IPS DF 6.9 (cell line): ENCODE results near the gene HBM.
"Not testable (repeated sequence)": the region's sequence is repeated elsewhere in the genome, so short reads cannot be mapped to it uniquely, and the experiment has no call there.

Experiments used
- DNase-seq: peaks from one replicate; pipeline ENCODE4 v3.0.0-alpha.2; 2013; ENCODE audit warnings: low read depth, low spot score
- H3K27ac ChIP-seq: one replicate; pipeline ENCODE4 v1.5.1; 2013; ENCODE audit warnings: low read length, control low read depth
- H3K27me3 ChIP-seq: 2 replicates; pipeline ENCODE4 v1.6.1; 2013; ENCODE audit warnings: mild to moderate bottlenecking, low read length; ENCODE audit not compliant: control insufficient read depth, insufficient read depth
- H3K36me3 ChIP-seq: 2 replicates; pipeline ENCODE4 v1.6.1; 2013; ENCODE audit warnings: low read length; ENCODE audit not compliant: control insufficient read depth, insufficient read depth
- H3K4me1 ChIP-seq: 2 replicates; pipeline ENCODE4 v1.6.1; 2013; ENCODE audit warnings: low read length; ENCODE audit not compliant: control insufficient read depth, insufficient read depth
- H3K4me3 ChIP-seq: 2 replicates; pipeline ENCODE4 v1.5.1; 2013; ENCODE audit warnings: mild to moderate bottlenecking, low read length
- H3K9me3 ChIP-seq: 2 replicates; pipeline ENCODE4 v1.6.1; 2013; ENCODE audit warnings: low read length, inconsistent platforms; ENCODE audit not compliant: control insufficient read depth, insufficient read depth
- whole genome bisulfite sequencing: extraction: QIAGEN DNeasy Blood & Tissue Kit; methylation state at CpG from one replicate; pipeline ENCODE4 v1.1.7; 2013; ENCODE audit warnings: mixed read lengths, missing lambda C conversion rate; ENCODE audit not compliant: insufficient read length, insufficient coverage; 5-methylcytosine and 5-hydroxymethylcytosine counted together

HBM gene

DNA sequence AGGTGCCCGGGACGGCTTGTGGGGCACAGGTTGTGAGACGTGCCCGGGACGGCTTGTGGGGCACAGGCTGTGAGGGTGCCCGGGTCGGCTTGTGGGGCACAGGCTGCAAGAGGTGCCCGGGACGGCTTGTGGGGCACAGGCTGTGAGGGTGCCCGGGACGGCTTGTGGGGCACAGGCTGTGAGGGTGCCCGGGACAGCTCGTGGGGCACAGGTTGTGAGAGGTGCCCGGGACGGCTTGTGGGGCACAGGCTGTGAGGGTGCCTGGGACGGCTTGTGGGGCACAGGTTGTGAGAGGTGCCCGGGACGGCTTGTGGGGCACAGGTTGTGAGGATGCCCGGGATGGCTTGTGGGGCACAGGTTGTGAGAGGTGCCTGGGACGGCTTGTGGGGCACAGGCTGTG, 5.5 kb upstream of the HBM start:
- WGBS, result no CpG with 5 or more reads among the region's 20 CpGs
- H3K27me3 ChIP-seq, result not testable (repeated sequence)

DNA sequence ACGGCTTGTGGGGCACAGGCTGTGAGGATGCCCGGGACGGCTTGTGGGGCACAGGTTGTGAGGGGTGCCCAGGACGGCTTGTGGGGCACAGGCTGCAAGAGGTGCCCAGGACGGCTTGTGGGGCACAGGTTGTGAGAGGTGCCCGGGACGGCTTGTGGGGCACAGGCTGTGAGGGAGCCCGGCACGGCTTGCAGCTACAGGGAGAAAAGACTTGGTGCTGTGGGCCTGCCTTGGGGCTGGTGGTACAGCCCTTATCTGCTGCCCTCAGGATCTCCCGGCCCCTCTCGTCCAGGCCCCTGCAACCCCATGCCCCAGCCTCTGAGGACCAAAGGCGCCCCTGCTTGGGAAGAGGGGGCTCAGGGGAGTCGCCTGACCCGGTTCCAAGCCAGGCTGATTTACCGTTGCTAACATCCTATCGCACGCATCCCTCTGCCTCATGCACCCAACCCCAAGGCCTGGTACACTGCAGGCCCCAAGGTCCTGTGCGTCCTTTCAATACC, 5.0 kb upstream of the HBM start:
- no peaks in the 10 kb centered on the region for H3K36me3 ChIP-seq
- H3K27ac ChIP-seq, result no peak overlapping the region
- DNase-seq, result no peak
- 0 out of 2 replicates have a peak, but pooled peaks cover 3% of the 10 kb centered on the region for H3K4me1 ChIP-seq
- H3K9me3 ChIP-seq, result no peaks in the 10 kb centered on the region
- H3K27me3 ChIP-seq, result peaks cover 10% of the 10 kb centered on the region
- whole genome bisulfite sequencing, result no CpG with 5 or more reads among the region's 18 CpGs
- no peak overlapping the region for H3K4me3 ChIP-seq

More for the DNA sequence above, 5.5 kb upstream of the HBM start:
- not testable (repeated sequence) for H3K4me1 ChIP-seq, DNase-seq, H3K27ac ChIP-seq, H3K4me3 ChIP-seq, H3K36me3 ChIP-seq, H3K9me3 ChIP-seq

GRCh38 chr16:162271-162991, 3.3 kb upstream of the HBM start:
- peaks cover 27% of the 10 kb centered on the region for H3K27me3 ChIP-seq
- 100% methylated on average over 1 of the region's 13 CpGs for WGBS
- H3K36me3 ChIP-seq, result no peaks in the 10 kb centered on the region
- no peak overlapping the region for H3K27ac ChIP-seq
- H3K4me1 ChIP-seq, result peaks cover 10% of the 10 kb centered on the region
- H3K9me3 ChIP-seq, result no peaks in the 10 kb centered on the region
- H3K4me3 ChIP-seq, result no peak overlapping the region
- no peak for DNase-seq

- no CpG with 5 or more reads among the region's 10 CpGs for WGBS
- not testable (repeated sequence) for H3K36me3 ChIP-seq, DNase-seq
Measured at GRCh38 chr16:163139-163538, 2.6 kb upstream of the HBM start.

GRCh38 chr16:163696-164095, 2.1 kb upstream of the HBM start:
- not testable (repeated sequence) for DNase-seq, H3K9me3 ChIP-seq, H3K4me3 ChIP-seq, H3K36me3 ChIP-seq, H3K27ac ChIP-seq
- Histone ChIP-seq H3K27me3 (peaks cover 36% of the 10 kb centered on the region), H3K4me1 (peaks cover 10% of the 10 kb centered on the region)
- WGBS, result no CpG with 5 or more reads among the region's 3 CpGs

More at GRCh38 chr16:163139-163538, 2.6 kb upstream of the HBM start:
- Histone ChIP-seq H3K27me3 (peaks cover 33% of the 10 kb centered on the region), H3K4me1 (peaks cover 10% of the 10 kb centered on the region)
- H3K9me3 ChIP-seq, H3K27ac ChIP-seq, H3K4me3 ChIP-seq: not testable (repeated sequence)

DNA sequence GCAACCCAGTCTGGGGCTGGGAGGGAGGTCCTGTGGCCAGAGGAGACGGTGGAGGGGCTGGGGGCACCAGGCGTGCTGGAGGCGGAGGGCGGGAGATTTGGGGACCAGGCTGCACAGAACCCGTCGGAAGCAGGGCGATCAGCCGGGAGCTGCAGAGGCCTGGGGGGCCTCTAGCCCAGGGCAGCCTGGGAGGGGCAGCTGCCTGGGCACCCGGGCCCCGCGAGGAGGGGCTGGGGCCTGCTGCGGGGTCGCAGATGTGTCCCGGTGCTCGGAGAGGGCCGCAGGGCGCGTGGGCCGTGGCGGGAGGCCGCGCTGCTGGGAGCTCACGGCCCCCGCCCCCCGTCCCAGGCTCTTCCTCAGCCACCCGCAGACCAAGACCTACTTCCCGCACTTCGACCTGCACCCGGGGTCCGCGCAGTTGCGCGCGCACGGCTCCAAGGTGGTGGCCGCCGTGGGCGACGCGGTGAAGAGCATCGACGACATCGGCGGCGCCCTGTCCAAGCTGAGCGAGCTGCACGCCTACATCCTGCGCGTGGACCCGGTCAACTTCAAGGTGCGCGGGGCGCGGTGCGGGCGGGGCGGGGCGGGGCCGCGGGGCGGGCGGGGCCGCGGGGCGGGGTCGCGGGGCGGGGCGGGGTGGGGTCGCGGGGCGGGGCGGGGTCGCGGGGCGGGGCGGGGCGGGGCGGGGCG, 1.5 kb upstream of the HBM start:
- not testable (repeated sequence) for DNase-seq, H3K4me3 ChIP-seq, H3K36me3 ChIP-seq, H3K9me3 ChIP-seq, H3K27ac ChIP-seq
- Histone ChIP-seq H3K4me1 (peaks cover 10% of the 10 kb centered on the region), H3K27me3 (peaks cover 36% of the 10 kb centered on the region)
- no CpG with 5 or more reads among the region's 80 CpGs for WGBS

- Histone ChIP-seq H3K27ac (no peak overlapping the region), H3K4me1 (peaks cover 10% of the 10 kb centered on the region), H3K27me3 (peaks cover 36% of the 10 kb centered on the region), H3K9me3 (no peaks in the 10 kb centered on the region), H3K36me3 (no peaks in the 10 kb centered on the region), H3K4me3 (peak overlapping the region; percentile 43; the same call in 1 of the 2 replicates)
- no CpG with 5 or more reads among the region's 77 CpGs for WGBS
- DNase-seq, result no peak
Measured at GRCh38 chr16:164827-165538, 795 bp upstream of the HBM start.

DNA sequence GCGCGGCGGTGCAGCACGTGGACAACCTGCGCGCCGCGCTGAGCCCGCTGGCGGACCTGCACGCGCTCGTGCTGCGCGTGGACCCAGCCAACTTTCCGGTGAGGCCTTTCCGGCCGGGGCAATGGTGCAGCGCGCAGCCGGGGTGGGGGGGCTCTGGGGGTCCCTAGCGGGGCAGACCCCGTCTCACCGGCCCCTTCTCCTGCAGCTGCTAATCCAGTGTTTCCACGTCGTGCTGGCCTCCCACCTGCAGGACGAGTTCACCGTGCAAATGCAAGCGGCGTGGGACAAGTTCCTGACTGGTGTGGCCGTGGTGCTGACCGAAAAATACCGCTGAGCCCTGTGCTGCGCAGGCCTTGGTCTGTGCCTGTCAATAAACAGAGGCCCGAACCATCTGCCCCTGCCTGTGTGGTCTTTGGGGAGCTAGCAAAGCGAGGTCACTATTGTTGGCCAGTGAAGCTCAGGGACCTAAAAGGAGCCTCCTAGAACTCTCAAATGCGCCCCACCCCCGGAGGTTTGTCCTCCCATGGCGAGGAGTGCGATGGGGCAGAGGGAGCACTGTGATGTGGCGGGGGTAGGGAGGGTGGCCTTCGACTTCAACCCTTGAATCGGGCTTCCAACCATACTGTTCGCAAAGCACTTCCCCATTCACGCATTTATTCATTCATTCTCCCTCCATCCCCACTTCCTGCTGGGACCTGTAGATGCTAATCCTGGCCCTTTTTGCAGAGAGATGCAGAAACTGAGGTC, 770 bp downstream of the HBM start:
- Histone ChIP-seq H3K4me1 (peaks cover 12% of the 10 kb centered on the region), H3K36me3 (no peaks in the 10 kb centered on the region), H3K27ac (no peak overlapping the region), H3K9me3 (no peaks in the 10 kb centered on the region), H3K4me3 (peak overlapping the region; percentile 10; the same call in 1 of the 2 replicates), H3K27me3 (peaks cover 40% of the 10 kb centered on the region)
- no CpG with 5 or more reads among the region's 45 CpGs for WGBS
- no peak for DNase-seq

DNA sequence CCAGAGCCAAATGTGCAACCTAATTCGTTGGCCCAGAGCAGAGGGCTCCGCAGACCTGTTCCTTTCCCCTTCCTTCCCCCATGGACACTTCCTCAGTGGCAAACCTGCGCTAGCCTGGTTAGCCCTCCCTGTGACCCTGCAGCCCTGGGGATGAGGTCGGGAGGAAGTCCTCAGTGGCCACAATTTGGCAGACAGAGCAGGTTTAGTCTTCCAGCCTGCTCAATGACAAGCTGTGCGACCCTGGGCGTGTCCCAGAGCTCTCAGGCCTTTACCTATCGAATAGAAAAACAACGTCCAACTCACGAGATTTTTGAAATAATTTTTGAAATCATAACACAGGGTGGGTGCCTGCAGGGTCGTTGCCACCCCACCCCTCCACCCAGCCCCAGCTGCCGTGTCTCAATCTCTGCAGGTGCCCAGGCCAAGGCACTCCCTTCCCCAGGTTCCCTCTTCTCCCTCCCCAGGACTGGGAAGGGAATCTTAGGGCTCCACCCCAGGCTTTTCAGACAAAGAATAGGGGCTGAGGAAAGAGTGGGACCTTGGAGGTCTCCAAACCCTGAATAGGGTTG, 1.4 kb downstream of the HBM start:
- WGBS, result no CpG with 5 or more reads among the region's 11 CpGs
- H3K27me3 ChIP-seq, result peaks cover 43% of the 10 kb centered on the region
- no peaks in the 10 kb centered on the region for H3K9me3 ChIP-seq

More for the DNA sequence above, 1.4 kb downstream of the HBM start:
- DNase-seq, result no peak
- Histone ChIP-seq H3K4me1 (peaks cover 12% of the 10 kb centered on the region), H3K27ac (no peak overlapping the region), H3K36me3 (no peaks in the 10 kb centered on the region), H3K4me3 (no peak overlapping the region)
